Measurements from ENCODE around the gene MED25.

- no peak for TF ChIP-seq CEBPB (IDR thresholded peaks at IDR 0.05)
- no peak for TF ChIP-seq REST (IDR thresholded peaks at IDR 0.05; ENCODE audit: low read depth)
- no peak for TF ChIP-seq RAD21 (IDR thresholded peaks at IDR 0.05; ENCODE audit: low read depth)
- no peak for TF ChIP-seq EGR1 (IDR thresholded peaks at IDR 0.05)
- no peak for TF ChIP-seq CREB1 (IDR thresholded peaks at IDR 0.05; ENCODE audit: low read depth)
- no peak for TF ChIP-seq YY1 (IDR thresholded peaks at IDR 0.05; ENCODE audit: low read depth)
- TF ChIP-seq TCF12 (IDR thresholded peaks at IDR 0.05; ENCODE audit: low read depth) = no peak
- TF ChIP-seq TEAD4 (IDR thresholded peaks at IDR 0.05) = no peak
- no peak for TF ChIP-seq EP300 (IDR thresholded peaks at IDR 0.05; ENCODE audit: borderline replicate concordance)
These were observed 26.2 kb upstream of the MED25 start for GRCh38 chr19:49791776-49792445.

Data from Ishikawa (cell line).